ENCODE results near the gene MIOX.
A peak's percentile ranks its signal among the peaks of the same experiment; 100 is the strongest.
"Not testable (repeated sequence)": the region's sequence is repeated elsewhere in the genome, so short reads cannot be mapped to it uniquely, and the experiment has no call there.

Gene MIOX

DNA sequence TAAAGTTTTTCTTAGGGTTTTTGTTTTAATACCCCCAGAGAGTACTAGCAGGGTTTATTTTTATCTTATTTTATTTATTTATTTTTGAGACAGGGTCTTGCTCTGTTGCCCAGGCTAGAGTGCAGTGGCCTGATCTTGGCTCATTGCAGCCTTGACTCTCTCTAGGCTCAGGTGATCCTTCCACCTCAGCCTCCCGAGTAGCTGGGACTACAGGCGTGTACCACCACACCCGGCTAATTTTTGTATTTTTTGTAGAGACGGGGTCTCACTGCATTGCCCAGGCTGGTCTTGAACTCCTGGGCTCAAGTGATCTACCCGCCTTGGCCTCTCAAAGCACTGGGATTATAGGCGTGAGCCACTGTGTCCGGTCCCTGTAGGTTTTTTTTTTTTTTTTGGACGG is 33.5 kb downstream of the MIOX start:
- not testable (repeated sequence) for DNase-seq

DNA sequence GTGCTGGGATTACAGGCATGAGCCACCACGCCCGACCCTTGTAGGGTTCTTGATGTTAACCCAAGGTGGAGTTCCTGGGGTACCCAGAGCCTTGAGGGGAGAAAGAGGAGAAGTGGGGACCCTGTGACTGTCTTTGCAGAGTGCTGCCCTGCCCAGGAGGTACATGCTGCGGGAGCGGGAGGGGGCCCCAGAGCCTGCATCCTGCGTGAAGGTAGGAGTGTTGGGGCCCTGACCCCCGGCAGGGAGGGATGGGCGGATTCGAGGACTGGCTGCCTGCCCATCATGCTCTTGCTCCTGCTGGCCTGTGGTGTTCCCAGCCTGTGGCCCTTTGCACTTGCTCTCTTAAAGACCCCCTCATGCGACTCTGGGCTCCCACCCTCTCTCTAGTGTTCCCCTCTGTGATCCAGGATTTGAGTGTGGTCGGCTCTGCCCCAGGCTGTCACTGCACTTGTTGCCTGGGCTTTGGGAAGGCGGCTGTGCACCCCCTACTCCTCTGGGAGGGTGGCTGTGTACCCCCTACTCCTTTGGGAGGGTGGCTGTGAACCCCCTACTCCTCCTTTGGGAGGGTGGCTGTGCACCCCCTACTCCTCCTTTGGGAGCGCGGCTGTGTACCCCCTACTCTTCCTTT is 34.3 kb downstream of the MIOX start:
- DNase-seq, result no peak

DNA sequence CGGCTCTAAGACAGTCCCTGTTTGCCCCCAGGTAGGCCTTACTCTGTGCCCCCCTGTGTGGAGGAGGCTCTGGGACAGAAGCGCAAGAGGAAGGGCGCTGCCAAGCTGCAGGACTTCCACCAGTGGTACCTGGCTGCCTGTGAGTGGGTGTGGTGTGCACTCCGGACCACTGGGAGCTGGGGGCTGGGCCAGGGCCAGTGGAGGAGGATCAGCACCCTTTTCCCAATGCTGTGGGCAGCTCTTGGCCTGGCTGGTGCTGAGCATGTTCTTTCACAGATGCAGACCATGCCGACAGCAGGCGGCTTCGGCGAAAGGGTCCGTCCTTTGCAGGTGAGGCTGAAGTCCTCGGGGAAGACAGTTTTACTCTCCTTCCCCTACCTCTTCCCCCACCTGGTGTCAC is 35.1 kb downstream of the MIOX start:
- DNase-seq, result no peak

DNA sequence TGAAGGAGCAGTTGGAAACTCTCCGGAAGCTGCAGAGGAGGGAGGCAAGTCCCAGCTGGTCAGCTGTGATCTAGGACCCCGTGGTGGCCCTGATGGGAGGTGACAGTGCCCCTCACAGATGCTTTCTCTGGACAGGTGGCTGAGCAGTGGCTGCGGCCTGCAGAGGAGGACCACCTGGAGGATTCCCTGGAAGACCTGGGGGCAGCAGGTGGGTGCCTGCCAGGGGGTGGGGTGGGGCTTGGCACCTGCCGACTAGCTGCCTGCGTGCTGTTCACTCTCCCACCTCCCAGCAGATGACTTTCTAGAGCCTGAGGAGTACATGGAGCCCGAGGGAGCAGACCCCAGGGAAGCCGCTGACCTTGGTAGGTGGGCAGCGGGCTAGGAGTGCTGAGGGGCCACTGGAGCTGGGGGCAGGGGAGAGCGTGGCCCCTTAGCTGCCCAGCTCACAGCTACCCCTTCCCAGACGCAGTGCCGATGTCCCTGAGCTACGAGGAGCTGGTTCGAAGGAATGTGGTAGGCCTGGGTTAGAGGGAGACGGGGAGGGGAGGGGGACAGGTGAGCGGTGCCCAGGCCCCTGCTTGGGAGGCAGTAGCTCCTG is 35.6 kb downstream of the MIOX start:
- DNase-seq, result no peak

DNA sequence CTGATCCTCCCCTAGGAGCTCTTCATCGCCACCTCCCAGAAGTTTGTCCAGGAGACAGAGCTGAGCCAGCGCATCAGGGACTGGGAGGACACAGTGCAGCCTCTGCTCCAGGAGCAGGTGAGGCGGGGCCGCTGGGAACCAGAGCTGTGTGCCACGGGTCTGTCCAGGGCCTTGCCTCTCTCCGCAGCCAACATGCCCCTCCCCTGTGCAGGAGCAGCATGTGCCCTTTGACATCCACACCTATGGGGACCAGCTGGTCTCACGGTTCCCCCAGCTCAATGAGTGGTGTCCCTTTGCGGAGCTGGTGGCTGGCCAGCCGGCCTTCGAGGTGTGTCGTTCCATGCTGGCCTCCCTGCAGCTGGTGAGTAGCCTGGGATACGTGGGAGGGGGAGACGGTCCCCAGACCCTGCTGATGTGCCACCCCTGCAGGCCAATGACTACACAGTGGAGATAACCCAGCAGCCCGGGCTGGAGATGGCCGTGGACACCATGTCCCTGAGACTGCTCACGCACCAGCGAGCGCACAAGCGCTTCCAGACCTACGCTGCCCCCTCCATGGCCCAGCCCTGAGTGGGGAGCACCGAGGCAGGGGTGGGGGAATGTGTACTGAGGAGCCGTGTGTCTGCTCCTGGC is 36.3 kb downstream of the MIOX start:
- no peak for DNase-seq

DNA sequence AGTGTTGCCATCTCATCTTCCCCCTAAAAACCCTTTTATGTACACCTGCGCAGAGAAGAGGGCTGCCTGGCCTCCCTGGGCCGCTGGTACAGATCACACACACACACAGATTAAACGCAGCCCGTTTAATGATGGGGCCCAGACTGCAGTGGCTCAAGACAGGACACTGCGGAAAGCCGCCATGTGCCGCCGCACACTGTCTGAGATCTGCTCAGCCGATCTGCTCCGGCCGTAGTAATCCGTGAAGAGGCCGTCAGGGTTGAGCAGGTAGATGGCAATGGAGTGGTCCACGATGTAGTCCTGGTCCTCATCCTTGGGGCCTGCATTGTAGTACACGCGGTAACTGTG is 36.8 kb downstream of the MIOX start:
- DNase-seq, result no peak

DNA sequence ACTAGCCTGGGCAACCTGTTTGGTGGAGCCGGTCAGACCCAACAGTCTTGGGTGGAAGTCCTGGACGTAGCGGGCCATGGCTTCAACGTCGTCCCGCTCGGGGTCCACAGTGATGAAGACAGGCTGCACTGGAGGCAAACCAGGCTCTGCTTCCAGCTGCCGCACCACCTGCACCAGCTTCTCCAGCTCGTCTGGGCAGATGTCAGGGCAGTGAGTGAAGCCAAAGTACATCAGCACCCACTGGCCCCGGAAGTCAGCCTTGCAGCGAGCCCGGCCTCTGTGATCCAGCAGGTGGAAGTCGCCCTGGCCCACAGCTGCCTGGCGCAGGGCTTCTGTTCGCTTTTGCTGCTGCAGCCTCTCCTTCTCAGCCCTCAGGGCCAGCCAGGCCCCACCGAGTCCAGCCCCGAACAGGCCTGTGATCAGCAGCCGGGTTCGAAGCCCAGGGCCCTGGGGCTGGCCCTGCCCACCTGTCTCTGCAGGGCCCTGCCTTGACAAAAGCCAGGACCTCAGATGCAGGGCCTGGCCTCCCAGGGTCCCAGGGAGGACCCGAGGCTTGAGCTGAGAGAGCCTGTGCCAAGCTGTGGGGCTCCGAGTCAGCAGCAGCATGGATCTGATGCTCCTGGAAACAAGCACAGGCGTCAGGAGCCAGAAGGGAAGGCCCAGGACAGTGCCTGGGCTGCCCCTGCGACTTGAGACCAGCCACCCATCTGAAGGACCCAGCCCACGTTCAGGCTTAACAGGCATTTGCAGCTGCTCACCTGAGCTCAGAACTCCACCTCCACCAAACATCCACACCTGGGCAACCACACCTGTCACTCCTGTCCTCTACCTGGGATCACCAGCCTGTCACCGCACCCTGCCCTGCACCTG is 37.4 kb downstream of the MIOX start:
- DNase-seq, result no peak

DNA sequence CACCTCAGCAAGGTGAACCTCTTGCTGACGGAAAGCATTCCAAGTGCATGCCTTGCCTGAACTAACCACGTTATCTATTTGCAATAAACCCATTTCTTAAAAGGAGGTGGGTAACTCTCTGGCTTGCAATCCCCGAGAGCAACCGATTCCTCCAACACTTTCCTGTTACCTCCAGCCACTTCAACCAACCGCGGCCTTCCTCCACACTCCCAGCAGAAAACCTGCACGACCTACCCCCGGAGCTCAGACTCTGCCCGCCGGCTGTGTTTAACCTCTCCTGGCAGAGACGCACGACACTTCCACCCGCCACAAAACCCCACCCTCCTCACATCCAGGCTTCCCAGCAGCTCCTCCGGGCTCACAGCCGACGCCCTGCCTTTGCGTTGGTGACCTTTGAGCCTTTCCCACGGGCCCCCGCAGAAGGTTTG is 38.0 kb downstream of the MIOX start:
- DNase-seq, result no peak

DNA sequence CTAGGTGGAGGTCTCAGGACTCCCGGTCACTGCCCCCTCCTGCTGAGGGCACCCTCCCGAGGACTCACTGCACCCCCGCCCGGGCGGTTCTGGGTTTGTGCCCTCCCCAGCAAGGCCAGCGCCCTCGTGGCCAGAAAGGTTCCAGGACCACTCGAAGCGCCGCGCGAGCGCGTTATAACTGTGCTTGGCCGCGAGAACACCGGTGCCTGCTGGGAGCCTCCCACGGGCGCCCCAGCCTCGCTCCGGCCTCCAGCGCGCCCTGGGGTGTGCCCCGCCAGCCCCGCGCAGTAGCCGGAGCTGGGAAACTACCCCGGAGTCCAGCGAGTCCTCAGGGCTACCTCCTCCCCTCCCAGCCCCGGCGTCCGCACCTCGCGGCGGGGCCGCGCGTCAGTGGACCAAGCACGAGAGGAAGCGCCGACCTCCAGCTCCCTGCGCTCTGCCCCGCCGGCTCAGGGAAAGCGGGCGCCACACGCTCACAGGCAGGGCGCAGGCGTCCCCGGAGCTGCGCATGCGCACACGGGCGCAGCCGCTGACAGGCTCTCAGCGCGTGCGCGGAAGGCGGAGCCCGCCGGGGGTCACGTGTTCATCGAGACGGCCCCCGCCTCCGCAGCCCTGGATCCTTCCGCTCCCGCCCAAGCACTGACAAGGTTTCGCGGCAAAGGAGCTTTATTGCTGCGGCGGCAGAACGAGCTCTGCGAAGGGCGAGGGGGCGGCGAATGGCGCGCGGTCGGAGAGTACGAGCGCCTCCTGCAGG is 38.6 kb downstream of the MIOX start, which contains the start of gene SCO2:
TSS of gene SCO2 (minus strand) at position 495 of the 754 bp plus-strand sequence. CDS start 1,187 bp downstream, outside the sequence.
- peak; percentile 41 for DNase-seq

DNA sequence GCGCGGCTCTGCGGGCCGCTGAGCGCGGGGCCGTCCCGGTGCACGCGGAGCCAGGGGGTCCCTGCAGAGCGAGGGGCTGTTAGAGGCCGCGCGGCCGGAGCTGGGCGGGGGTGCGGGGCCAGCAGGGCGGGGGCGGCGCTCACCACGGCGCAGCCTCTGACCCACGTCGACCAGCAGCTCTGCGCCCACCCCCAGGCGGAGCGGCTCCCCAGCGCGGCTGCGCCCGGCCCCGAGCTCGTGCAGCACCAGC is 39.1 kb downstream of the MIOX start:
- DNase-seq, result no peak

DNA sequence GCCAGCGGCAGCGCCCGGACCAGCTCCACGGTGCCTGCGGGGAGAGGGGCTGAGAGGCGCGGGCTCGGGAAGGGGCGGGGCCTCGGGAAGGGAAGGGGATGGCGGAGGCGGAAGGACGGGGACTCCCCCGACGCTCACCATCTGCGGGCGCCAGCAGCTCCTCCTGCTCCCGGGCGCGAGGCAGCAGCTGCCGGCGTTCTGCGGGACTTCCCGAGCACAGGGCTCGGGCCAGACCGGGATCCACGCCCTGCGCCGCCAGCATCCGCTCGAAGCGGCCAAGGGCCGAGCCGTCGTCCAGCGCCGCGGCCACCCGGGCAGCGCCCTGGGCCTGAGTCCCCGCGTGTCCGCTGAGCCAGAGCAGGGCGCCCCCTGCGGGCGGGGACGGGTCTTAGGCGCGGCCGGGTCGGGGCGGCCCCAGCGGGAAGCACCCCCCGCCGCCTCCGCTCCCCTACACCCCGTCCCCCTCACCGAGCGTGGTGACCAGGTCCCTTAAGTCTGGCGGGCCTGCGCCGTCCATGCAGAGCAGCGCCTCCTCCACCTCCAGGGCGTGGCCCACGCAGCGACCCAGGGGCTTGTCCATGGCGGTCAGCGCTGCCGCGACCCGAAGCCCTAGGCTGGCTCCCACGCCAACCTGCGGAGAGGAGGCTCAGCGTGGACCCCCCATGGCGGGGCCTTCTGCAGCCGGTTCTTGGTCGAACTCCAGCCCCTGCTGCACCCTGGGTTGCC is 39.6 kb downstream of the MIOX start:
- DNase-seq, result no peak

DNA sequence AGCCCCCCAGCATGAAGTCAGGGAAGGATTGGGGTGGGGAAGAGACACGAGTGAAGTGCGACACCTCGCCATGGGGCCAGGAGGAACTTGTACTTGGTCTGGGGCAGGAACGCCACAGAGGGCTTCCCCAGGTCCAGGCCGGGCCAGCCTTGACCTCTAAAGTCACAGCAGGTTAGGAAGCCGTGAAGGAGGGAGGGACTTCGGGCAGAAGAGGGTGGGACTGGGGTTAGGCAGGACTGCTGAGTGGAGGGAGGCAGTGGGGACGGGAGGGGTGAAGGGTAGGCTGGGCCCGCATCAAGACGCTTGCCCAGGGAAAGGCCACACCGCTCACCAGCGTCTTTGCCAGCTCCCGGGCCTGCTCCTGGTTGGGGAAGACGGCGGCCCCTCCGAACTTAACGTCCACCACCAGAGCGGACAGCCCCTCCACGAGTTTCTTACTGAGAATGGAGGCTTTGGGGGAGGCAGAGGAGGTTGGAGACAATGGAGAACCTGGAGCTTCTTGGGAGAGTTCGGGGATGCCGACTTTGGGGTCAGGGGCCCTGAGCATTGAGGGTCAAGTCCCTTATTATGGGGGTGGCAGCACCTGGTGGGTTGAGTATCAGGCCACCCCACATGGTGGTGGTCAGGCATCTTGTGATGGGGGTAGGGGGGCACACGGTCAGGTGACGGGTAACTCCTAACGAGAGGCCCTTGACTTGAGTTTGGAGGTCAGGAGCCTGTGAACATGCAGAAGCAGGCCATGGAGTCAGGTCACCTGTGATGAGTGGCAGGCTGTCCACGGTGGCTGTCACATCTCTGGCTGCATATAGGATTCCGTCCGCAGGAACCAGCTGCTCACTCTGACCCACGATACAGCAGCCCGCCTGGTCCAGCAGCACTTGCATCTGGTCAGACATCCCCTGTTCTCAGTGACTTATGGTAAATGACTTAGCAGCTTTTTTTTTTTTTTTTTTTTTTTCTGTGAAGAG is 40.5 kb downstream of the MIOX start:
- no peak for DNase-seq

DNA sequence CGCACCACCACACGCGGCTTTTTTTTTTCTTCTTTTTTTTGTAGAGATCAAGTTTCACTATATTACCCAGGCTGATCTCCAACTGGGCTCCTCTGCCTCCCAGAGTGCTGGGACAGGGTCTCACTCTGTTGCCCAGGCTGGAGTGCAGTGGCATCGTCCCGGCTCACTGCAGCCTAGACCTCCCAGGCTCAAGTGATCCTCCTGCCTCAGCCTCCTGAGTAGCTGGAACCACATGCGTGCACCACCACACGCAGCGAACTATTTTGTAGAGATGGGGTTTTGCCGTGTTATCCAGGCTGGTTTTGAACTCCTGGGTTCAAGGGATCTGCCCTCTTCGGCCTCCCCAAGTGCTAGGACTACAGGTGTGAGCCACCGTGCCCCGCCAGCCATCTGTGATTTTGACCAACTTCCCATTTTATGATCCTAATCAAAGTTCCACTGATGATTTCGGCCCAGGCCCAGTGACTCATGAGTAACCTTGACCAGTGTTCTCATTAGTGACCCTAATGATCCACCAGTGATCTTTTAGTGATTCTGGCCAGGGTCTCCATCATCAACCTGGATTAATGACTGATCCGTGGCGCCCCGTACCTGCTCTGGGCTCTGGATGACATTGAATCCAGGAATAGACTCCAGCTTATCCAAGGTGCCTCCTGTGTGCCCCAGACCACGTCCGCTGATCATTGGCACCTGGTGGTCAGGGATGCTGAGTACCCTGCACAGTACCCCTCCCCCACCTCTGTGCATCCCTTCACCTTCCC is 41.4 kb downstream of the MIOX start:
- DNase-seq, result no peak

DNA sequence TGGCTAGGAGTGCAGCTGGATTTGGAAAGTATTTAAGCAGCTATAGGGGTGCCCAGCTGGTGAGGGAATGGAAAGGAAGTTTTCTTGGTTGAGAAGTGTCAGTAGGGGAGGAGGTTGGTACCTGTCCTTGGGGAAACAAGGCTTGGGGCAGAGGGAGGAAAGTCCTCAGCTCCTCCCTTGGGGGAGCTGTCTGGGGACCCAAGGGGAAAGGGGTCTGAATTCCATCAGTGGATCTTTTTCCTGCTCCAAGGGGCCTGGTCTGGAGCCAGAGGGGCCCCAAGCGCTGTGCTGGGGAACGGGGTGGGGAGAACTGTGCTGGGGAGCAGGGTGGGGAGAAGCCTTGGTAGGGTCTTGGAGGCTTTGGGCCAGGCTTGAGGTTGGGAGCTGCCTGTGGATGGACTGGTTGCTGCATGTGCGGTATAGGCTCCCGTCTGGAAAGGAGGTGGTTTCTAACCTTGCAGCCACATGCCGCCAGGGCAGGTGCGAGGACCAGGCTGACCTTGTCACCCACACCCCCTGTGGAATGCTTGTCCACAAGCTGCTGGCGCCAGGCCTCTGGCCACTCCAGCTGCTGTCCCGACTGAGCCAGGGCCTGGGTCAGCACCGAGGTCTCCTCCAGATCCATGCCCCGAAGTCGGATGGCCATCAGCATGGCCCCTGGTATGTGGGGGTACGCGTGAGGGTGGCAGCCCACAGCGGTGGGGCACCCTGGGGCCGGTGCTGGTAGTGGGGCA is 42.2 kb downstream of the MIOX start:
- DNase-seq, result no peak

DNA sequence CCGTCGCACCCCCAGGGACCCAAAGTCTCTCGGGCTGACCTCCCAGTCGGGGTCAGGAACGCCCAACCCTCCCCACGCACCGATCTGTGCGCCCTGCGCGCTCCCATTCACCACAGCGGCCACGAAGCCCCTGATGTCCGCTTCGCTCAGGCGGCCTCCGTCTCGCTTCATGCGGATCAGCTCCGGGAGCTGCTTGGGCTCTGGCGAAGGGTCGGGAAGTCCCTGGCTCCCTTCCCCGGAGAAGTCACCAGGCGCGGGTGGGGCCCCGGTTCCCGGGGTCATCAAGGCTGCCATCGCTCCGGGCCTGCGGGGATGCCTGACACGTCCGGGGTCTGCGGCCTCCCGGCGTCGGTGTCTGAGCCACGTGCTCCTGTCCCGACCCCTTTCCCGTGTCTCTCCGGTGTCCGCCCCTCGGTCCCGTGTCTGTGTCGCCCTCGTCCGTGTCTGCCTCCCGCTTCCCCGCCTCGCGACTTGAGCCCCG is 42.8 kb downstream of the MIOX start:
- DNase-seq, result no peak

DNA sequence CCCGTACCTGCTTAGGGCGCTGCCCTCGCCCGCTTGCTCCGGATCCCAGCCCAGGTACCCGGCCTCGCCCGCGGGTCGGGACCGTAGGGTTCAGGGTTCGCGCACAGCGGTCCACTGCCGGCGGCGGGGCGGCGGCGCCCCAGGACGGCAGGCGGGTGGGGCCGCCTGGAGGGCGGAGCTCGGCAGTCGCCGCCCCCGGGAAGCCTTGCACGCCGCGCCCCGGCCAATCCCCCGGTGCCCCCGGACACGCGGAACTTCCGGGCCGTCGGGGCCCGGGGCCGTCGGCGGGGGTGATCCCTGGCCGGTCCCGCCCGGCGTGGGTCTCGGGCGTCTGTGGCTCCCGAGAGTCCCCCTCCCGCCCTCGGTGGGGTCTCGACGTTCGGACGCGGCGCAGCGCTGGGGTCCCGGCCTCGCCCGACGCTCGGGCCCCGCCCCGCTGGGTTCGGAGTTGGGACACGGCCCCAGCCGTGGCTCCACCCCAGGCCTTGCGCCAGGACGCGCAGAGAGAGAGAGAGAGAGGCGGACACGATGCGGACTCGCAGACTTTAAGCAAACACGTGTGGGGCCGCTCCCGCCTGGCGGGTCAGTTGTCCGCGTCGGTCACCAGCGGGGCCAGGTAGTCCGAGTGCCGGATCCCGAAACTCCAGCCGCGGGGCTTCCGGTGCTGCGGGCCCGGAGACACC is 43.4 kb downstream of the MIOX start, which contains the start of gene TYMP:
TSS of gene TYMP (minus strand) at position 116 of the 683 bp plus-strand sequence. CDS start 303 bp downstream, outside the sequence.
- DNase-seq, result no peak

DNA sequence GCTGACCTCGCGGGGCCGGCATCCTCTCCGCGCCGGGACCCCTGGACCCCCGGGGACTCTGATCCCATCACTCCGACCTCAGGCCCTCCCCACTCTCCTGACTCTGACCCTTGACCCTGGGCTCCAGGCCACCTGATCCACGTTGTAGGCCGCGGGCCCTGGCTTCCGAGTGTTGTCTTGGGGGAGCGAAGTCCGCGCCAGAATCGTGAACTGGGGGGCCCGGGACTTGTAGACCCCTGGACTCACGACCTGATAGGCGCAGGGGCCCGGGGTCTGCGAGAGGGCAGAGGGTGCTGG is 43.9 kb downstream of the MIOX start:
- no peak for DNase-seq

DNA sequence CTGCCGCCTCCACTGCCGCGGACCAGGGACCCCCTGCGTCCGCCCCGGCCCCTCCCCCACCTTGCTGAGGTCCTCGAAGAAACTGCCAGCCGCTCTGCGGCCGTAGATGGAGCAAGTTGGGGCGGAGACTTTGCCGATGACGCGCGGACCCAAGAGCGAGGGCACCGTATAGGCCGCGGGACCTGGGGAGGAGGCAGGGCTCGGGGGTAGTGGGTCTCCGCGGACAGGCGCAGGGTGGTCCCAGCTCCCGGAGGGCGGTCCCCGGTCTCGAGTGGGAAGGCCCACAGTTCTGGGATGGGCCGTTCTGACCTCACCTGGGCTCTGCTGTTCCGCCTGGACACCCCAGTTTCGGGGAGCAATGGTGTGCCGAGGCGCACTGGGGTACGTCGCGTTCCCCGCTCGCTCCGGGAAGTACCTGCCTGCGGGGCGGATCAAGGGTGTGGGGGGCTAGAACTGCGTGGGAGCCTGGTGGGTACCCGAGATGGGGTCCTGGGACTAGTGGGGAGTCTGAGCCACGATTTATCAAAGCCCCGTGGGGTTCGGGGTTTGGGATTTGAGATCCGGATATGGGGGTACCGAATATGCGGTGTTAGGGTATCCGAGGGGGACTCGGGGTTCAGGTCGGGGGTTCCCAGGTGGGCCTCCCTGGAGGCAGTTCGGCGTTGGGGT is 44.4 kb downstream of the MIOX start:
- no peak for DNase-seq
